ENCODE measurements around the gene PCYT2. TPM values are rescaled to one million over a fixed set of nuclear protein-coding genes. Genes with fewer than 3 reads are reported as not detected.

PCYT2 gene
- total RNA-seq, 1 donor from 2014 or later, result 10.5 TPM

DNA sequence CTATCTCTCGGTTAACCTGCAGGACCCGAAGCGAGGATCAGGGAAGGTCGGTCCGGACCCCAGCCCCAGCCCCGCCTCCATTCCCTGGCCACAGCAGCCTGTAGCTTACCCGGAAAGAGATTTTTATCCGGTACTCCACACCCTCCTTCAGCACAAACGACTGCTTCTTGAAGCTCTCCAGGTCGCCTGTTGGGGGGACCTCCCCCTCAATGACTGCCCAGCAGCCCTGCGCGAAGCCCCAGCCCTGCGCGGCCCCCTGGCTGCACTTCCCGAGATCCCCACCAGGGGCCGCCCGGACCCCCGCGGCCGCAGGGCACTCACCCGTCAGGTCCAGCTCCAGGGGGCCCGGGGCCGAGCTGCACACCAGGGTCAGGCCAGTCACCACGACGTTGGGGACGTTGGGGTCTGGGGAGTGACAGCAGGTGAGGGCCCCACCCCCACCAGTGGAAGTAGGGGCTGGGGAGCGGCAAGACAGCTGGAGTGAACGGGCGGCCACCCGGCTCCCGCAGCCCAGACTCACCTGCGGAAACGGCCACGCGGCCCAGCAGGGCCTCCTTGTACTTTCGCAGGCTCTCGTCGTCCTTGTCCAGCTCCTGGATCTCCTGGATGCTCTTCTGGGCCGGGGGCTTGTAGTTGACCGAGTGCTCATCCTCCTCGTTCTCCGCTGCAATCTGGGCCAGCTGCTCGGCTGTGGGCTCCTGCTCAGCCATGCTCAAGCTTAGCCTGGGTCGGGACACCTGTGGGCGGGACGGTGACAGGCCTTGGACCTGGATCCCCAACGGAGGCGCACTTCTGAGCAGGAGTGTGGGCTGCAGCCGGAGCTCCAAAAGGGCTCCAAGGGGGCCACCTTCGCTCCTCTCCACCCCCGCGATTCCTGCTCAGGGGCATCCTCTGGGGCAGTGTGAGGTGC lies 41.7 kb downstream of the PCYT2 start:
- DNase-seq, result peak; percentile 62

DNA sequence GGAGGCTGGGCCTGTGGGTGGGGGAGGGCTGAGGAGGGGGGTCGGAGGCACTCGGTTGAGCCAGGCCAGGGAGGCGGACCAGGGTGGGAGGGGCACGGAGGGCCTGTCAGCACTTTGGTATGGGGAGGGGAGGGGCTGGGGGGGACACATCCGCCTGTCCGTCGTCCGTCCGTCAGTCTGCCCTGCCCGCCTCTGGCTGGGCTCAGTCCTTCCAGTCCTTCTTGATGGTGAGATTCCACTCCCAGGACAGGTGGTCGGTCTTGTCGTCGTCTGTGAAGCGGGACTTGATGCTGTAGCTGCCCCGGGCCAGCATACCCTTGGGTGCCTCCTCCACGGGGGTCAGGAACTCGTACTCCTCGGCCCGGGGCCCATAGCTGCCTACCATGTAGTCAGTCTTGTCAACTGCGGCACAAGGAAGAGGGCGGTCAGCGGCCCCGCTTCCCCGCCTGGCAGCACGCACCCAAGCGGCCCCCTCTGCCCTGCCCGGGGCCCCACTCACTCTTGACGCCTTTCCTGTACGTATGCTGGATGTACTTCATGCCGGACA lies 42.5 kb downstream of the PCYT2 start:
- peak; percentile 46 for DNase-seq

DNA sequence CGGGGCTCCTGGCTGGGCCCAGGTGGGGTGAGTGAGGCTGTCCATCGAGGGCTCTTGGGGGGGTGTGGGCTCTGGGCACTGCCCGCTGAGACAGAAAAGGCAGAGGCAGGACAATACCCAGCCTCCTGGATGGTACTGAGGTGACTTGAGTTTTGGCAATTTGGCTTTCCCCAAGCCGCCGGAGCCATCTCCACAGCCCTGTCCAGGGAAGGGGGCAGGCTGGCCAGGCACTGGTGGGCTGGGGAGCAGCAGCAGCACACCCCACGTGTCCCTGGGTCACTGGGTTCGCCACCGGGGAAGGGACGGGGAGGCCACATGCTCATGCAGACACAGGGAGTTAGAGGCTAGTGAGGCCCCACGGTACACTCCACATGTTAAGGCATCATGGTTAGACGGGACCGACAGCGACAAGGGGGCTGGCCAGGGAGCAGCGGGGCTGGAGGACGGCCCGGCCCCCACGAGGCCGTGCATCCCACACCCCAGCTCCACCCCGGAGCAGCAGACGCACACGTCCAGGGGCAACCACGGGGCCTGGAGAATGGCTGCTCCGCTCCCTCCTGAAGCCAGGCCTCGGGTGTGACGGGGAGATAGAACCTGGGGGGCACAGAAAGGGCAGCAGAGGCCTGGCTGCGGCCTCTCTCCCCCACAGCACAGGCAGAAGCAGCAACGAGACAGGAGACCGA lies 43.1 kb downstream of the PCYT2 start:
- no peak for DNase-seq

DNA sequence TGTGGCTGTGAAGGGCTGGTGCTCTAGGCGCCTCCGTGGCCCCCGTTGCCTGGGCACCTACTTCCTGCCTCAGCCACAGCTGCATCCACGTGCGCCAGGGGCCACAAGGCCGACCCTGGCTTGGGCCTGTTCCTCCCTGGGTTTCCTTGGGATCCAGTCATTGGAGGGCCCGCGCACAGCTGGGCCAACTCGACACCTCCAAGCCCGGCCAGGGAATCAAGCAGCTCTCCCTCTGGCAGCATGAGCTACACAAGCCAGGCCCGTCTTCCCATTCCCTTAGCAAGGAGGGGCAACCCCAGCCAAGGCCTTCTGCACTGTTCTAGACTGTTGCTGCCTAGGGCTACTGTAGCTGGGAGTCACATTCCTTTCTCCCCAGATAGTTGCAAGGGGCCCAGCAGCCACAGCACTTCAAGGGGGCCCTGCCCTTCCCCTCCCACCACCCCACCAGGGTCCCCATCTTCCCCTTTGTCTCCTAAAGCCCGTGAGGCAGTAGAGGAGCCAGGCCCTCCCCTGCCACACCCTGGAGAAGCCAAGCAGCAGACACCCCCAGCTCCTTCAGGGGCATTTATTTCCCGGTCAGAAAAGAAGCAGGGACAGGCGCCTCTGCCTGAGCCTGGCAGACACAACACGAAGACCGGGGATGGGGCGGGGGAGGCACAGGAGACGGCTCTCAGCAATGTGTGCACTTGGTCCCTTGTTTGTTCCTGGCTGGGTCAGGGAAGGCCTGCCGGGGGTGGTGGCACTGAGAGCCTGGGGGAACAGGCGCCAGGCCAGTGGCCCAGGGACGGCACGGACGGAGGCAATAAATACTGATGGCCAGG lies 43.8 kb downstream of the PCYT2 start:
- no peak for DNase-seq

DNA sequence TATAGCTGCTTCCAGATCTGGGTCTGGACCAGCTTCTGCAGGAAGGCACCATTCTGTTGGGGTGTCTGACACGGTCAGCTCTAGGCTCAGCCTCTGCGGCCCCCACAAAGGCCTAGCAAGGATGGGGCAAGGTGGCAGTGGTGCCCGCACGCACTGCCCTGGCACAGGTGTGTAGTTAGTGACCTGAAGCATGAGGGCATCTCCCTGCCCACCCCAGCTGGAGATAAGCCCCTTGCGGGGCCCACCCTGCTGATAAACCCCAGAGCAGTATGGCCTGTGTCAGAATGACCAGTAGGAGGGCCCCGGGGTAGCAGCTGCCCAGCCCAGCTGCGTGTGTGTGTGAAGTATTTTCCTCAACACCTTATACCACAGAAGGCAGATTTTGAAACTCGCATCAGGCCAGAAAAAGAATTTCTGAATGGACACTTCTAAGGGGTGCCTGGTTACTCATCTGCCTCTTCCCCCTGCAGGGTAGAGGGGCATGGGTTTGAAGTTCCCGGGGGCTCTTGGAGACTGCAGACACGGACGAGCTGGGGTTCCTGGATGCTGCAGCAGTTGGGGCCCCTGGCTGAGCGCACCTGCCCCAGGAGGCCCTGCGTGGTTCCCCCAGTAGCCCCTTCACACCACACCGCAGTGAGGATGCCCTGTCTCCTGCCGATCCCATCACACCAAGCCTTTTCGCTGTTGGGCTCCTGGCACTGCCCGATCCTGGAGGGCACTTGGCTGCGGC lies 44.6 kb downstream of the PCYT2 start:
- DNase-seq, result no peak

DNA sequence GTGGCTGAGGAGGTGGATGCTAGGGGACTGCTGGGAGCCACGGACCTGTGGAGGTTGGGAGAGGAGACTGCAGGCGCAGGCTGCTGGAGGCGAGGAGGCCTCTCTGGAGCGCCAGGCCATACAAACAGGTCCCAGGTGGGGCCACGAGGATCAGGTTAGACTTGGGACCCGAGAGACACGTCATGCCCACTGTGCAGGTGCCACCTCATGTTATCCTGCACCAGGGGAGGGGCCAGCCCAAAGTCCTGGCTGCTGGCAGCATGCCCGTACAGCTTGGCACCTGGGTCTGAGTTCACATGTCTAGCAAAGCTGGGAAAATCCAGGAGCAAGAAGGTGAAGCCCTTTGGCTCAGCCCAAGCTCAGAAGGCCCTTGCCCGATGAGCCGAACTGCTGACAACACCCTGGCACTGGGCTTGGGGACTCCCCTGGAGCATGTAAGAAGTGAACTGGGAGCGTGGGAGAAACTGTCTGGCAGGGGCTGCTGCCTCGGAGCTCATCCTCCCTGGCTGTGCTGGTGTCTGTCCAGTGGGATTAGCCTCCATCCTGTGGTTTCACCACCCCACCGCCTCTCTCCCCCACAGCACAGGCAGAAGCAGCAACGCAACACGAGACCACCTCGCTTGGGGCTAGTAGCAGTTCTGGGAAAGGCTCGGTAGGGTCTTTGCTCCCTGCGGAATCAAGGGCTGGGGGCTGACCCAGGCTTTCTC lies 45.3 kb downstream of the PCYT2 start:
- no peak for DNase-seq

DNA sequence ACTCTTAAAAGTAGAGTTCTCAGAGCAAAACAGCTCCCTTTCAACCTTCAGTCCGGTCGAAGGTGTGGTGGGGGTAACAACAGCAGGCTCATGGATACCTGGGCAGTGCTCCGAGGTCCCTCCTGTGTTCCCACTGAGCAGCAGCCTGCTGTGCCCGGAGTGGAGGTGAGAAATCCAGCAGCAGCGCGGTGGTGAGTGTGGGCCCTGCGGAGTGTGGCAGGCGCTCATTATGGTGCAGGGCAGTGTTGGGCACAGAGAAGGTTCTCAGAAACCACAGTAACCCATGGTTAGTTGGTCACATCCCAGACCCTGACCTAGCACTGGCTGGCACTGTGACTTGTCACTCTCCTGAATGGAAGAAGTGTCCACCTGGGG lies 45.9 kb downstream of the PCYT2 start:
- DNase-seq, result no peak

DNA sequence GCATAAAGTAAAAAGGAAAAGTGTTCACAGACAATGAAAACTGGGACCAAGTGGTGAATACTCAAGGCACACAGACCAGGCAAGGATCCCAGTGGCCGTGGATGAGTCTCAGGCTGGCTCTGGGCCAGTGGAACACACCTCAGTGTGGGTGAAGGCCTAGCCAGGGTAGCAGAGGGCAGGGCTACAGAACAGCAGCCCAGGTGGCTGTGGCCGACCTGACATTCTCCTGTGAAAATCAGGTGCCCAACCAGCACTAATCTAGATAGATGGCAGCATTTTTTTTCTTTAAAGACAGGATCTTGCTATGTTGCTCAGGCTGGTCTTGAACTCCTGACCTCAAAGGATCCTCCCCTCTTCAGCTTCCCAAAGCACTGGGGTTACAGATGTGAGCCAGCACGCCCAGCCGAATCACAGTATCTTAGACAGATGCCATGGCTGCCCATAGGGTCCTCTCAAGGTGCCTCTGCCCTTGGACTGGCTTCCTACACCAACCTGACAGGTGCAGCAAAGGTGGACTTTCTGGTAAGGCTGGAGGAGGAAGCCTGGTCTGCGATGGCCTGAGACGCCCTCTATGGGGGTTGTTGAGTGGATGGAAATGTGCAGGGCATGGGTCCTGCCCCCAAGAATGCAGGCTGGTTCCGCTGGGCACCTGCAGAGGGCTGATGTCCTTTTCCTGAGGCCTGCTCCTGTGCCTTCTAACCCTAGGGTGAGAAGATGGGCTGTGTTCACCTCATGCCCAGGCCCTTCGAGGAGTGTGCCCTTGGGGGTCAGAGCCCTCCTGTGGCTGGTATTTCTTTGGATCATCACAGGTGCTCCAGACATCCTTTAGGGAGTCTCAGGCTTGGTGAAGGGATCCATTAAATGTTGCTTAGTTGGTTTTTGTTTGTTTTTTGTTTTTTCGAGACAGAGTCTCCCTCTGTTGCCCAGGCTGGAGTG lies 47.1 kb downstream of the PCYT2 start:
- DNase-seq, result no peak

DNA sequence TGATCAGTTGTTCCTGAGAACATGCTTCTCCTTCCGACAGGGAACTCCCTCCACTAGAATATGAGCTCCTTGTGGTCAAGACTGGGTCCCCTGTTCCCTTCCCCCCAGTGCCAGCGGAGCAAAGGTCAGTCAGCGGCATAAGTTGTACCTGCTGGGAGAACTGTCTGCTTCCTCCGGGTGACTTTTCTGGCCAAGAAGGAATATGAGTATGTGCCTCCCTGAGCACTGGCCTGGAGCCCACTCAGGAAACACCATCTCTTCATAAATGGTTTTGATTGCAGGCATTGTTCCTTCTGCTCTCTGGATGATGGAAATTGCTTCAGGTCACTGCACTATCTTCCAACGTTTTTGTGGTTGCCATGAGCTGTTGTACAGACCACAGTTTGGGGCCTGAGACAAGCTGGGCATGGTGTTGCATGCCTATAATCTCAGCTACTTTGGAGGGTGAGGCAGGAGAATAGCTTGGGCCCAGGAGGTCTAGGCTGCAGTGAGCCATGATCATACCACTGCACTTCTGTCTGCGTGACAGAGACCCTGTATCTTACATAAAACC lies 48.0 kb downstream of the PCYT2 start:
- DNase-seq, result no peak

DNA sequence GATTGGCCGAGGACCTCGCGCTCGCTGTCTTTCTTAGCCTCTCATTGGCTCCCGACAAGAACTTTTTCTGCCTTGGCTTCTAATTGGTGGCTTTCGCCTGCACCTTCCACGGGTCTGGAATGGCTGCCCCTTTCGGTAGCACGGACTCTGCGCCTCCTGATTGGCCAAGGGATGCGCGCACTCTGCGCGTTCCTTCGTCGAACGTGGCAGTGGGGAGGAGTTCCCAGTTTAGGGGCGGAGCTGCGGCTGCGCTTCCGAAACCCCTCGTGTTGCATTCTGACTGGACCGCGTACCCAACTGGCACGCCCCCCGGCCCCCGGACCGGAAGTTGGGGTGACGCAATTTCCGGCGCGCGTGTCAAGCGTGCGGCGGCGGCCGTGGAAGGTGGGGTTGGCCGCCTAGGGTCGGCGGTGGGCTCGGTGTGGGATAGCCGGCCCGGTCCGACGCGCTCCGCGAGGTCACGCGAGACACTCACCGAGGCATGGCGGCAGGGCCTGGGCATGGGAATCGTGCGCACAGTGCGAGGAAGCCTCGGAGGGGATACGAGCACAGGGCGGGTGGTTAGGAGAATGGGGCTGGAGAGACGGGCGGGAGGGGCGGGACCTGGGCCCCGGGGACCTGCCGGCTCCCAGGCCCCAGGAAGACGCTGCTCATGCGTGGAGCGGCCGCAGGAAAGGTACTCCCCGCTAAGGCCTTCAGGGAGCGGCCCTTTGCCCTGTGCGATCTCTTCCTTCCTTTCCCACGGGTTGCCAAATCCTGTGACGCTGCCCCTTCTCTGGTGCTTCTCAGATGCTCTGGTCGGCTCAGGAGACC lies 50.2 kb downstream of the PCYT2 start:
- DNase-seq, result peak; percentile 100

DNA sequence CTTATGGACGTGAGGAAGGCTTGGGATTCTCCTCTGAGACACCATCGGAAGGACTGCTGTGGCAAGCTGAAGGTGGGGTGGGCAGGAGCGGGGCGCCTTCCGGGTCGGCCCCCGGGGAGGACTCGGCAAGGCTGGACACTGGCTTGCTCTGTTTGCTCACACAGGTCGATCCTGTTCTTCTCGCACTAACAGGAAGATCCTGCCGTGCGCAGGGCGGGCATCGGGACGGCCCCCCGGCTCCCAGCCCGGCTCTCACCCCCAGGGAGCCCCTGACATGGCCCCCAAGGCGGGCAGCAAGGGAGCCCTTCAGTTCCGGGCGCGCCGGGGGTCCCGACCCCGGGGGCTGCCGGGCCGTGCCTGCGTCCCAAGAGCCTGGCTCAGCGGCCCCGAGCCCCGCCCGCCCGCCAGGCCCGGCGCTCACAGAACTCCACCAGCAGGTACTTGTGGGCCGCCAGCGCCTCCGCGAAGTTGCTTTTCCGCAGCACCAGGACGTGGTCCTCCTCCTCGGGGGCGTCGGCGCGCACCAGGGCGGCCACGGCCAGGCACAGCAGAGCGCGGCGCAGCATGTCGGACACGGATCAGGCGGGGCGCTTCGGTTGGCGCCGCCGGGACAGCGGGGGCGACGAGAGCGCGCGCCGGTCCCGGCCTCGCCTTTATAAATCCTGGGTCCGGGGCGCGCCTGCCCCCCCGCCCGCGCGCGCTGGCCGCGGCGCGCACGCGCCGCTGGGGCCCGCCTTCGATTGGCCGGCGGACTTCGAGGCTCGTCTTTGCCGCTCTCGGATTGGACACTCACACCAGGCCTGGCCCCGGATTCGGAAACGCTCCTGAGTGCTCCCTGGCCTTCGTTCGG lies 51.1 kb downstream of the PCYT2 start, which contains the start of gene P4HB:
P4HB (minus strand) TSS at position 630 of the 850 bp plus-strand sequence; CDS start at position 566, 64 bp downstream.
- no peak for DNase-seq

DNA sequence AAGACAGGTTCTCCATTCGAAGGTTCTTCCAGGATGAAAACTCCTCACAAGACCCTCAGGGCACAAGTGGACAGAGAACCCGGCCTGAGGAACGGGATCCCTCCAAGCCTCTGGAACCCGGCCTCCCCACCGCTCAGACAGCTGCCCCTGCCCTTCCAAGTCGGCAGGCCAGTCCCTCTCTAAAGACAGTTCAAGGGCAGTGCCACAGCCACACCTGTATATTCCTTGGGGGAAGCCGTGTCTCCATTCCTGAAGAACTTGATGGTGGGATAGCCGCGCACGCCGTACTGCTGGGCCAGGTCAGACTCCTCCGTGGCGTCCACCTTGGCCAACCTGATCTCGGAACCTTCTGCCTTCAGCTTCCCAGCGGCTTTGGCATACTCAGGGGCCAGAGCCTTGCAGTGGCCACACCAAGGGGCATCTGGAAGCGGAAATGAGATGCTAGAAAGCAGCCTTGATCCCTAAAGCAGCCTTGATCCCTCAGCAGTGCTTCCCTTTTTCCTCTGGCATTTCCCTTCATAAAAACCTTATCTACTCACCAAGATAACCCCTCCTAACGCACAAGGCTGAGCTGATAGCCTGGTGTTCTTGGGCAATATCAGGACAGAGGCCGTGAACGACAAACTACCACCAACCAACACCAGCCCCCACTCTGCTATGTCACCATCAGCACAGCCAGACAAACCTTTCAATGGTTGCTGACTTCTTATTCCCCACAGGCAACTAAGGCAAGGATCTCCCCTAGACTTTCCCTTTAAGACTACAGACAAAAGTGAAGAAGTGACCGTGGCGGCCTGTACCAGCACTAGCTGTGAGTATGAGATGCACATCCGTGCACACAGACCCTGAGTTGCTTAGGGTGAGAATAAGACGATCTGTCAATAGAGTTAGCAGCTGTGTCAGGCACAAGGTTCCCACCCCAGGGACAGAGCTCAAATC lies 52.0 kb downstream of the PCYT2 start:
- no peak for DNase-seq

DNA sequence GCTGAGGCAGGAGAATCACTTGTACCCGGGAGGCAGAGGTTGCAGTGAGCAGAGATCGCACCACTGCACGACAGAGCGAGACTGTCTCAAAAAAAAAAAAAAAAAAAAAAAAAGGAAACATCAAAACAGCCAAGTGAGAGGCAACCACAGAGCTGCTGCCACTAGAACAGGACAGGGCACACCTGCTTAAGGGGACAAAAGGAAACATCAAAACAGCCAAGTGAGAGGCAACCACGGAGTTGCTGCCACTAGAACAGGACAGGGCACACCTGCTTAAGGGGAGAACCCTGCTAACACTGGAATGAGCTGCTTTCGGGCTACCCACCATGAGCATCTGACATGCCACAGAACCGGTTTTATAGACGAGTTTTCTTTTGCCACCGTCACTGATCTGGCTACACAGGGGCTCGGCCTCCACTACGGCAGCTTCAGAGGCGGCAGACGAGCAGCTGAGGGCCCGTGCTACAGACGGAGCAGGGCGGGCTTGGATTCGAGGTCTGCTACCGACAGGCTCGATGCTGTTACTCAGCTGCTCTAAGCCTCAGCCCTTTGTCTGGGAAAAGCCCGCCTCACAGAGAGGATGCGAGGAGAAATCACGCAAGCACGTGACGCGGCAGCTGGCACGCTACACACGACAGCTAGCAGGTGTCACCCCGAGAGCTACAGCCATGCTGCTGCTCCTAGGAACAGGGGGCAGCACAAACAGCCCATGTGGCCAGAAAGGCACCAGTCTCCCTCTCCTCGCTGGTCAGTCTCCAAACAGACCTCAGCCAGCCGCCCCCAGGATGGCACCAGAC lies 52.8 kb downstream of the PCYT2 start:
- peak; percentile 53 for DNase-seq

DNA sequence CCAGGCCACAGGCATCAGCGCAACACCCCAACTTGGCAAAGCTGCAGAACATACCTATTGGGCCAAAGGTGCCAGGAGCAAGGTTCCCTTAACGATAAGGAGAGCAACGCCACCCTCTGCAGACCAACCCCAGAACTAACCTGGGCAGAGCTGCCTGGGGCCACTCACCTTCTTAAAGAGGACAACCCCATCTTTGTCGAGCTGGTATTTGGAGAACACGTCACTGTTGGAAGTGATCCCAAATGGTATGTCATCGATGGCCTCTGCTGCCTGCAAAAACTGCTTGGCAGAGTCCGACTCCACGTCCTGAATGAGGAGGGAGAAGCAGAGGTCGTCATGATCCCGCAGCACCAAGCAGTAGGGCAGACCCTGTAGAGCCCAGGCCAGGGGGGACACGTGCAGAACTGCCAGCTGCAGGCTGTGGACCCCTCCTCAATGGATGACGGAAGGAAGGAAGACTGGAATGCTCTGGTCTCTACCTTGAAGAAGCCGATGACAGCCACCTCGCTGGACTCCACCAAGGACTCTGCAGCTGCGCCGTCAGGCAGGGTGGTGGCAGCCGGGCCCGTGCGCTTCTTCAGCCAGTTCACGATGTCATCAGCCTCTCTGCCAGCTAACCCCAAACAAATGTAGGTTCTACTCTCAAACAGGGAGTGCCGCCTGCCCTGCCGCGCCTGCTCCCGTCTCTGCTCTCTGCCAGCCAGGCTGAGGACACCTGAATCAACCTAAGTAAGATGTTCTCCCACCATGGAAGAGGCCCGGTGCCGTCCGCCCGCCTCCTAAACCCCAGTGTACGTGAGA lies 56.0 kb downstream of the PCYT2 start:
- DNase-seq, result no peak

DNA sequence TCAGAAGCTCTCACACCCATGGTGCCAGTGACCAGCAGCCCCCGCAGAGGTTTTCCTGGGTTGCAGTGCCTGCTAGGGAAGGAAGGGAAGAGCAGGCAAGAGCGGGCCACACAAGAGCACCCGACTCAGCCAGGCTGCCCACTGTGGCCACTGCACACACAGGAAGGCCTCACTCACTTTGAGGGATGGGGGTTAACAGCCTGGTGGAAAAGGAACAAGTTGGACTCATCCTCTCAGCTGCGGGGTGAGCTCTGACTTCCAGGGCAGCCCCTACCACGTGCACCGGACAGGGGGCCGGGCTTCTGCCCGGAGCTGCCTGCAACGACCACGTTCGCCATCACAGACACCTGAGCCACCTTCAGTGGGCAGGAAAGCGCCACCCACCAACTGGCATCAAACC lies 59.0 kb downstream of the PCYT2 start:
- DNase-seq, result no peak
